ENCODE results near the gene IER5. TPM values are rescaled to one million over a fixed set of nuclear protein-coding genes. Genes with fewer than 3 reads are reported as not detected.

IER5 gene
- total and polyA plus RNA-seq, 9 of the 15 experiments (the other 6 are each of a cell fraction or from before 2014, with no cell fraction given) = 2.4 to 32.1 (median 12.0) TPM

DNA sequence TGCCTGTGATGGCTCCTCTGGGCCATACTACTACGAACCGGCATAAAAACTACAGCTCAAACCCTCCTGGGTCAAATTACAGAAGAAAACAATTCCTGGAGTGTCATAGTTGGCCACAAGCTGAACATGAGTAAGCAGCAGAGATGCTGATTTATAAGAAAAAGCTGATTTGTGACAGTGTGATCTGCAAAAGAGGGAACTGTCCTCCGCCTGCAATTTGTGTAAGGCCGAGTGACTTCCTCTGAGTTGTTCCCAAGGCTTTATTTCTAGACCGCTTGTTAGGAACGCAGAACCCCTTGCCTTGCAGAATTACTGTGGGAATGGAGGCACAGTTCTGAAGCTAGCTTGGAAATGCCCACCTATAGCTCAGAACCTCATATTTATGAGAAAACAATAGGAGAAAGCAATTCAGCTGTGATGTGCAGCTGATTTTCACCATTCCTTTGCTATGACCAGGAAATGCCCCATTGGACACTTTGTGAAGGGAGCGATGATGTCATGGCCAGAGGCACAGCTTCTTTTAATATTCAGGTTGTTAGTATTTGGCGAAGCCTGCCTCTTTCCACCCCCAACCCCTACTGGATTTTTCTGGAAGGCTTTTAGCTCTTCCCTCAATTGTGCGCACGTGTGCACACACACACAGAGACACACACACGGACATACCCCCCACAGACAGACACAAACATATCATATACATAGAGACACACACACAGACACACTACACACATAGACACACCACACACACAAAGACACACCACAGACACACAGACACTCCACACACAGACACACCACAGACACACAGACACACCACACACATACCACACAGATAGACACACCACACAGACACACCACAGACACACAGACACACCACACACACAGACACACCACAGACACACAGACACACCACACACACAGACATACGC, 47.6 kb downstream of the IER5 start (continued):
- TF ChIP-seq NFE2 (IDR thresholded peaks at IDR 0.05; ENCODE audit: low read depth) (0 out of 2 replicates have a peak, but pooled peaks have one; percentile 19), KAT7 (CRISPR knock-in tag; IDR thresholded peaks at IDR 0.05; ENCODE audit: borderline replicate concordance) (no peak), HOXB6 (CRISPR knock-in tag; IDR thresholded peaks at IDR 0.05; ENCODE audit: borderline replicate concordance) (no peak), NRF1 (conservative IDR thresholded peaks at IDR 0.05 in 1 of 2, IDR thresholded peaks at IDR 0.05 in 1 of 2) (no peak), MECOM (CRISPR knock-in tag; IDR thresholded peaks at IDR 0.05) (no peak), EHMT2 (IDR thresholded peaks at IDR 0.05) (peak; percentile 32; the same call in 1 of the 2 replicates), MEIS2 (IDR thresholded peaks at IDR 0.05; ENCODE audit: partially characterized antibody) (no peak), SPI1 (IDR thresholded peaks at IDR 0.05; ENCODE audit: borderline replicate concordance, low read depth, low read length) (peak; percentile 68; the same call in 1 of the 2 replicates), HEY1 (CRISPR knock-in tag; IDR thresholded peaks at IDR 0.05; ENCODE audit: borderline replicate concordance) (no peak)

DNA sequence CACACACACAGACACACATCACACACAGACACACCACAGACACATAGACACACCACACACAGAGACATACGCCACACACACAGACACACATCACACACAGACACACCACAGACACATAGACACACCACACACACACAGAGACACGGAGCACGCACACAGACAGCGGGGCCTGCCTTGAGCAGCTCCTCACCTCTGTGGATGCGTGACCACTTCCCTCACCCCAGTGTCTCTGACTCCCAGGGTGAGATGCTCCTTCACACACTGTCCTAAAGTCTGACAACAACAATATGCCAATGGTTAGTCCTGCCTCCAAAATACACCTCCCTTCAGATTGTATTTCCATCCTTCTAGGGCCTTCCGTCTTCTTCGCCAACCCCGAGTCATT, 48.2 kb downstream of the IER5 start:
- TF ChIP-seq KLF6 (CRISPR knock-in tag; IDR thresholded peaks at IDR 0.05; ENCODE audit: borderline replicate concordance) (no peak), FOSL1 (tag; conservative IDR thresholded peaks at IDR 0.05) (no peak), DPF2 (IDR thresholded peaks at IDR 0.05) (no peak), CTBP1 (IDR thresholded peaks at IDR 0.05; ENCODE audit: borderline replicate concordance) (0 out of 2 replicates have a peak, but pooled peaks have one; percentile 21), SIN3A (IDR thresholded peaks at IDR 0.05; ENCODE audit: borderline replicate concordance in 2 of 2, control insufficient read depth in 1 of 2, low read depth in 2 of 2, low read length in 2 of 2) (no peak), ZNF23 (CRISPR knock-in tag; IDR thresholded peaks at IDR 0.05) (no peak), ZNF3 (CRISPR knock-in tag; IDR thresholded peaks at IDR 0.05) (no peak), NFIC (IDR thresholded peaks at IDR 0.05) (0 out of 2 replicates have a peak, but pooled peaks have one; percentile 0), ZNF764 (CRISPR knock-in tag; IDR thresholded peaks at IDR 0.05; ENCODE audit: low read depth) (no peak)
- TF ChIP-seq, protein P1, sequence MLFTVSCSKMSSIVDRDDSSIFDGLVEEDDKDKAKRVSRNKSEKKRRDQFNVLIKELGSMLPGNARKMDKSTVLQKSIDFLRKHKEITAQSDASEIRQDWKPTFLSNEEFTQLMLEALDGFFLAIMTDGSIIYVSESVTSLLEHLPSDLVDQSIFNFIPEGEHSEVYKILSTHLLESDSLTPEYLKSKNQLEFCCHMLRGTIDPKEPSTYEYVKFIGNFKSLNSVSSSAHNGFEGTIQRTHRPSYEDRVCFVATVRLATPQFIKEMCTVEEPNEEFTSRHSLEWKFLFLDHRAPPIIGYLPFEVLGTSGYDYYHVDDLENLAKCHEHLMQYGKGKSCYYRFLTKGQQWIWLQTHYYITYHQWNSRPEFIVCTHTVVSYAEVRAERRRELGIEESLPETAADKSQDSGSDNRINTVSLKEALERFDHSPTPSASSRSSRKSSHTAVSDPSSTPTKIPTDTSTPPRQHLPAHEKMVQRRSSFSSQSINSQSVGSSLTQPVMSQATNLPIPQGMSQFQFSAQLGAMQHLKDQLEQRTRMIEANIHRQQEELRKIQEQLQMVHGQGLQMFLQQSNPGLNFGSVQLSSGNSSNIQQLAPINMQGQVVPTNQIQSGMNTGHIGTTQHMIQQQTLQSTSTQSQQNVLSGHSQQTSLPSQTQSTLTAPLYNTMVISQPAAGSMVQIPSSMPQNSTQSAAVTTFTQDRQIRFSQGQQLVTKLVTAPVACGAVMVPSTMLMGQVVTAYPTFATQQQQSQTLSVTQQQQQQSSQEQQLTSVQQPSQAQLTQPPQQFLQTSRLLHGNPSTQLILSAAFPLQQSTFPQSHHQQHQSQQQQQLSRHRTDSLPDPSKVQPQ (CRISPR knock-in tag; IDR thresholded peaks at IDR 0.05; ENCODE audit: borderline replicate concordance) = no peak
- BruUV-seq (replicated peaks) = no TSS peak
- Histone ChIP-seq H3K27me3 (ENCODE audit: control insufficient read depth in 2 of 2, insufficient read depth in 2 of 2, low read length in 2 of 2) (no peaks in the 10 kb centered on the region), H2AFZ (ENCODE audit: low read depth, low read length) (no peak overlapping the region), H3K4me2 (ENCODE audit: insufficient read depth, low read length) (no peak overlapping the region), H3K9ac (ENCODE audit: insufficient read depth in 1 of 2, low read depth in 2 of 2, low read length in 2 of 2) (no peak overlapping the region), H3K27ac (ENCODE audit: extremely low read depth, low read depth, low read length) (no peak overlapping the region), H3K36me3 (ENCODE audit: control insufficient read depth, insufficient read depth, low read length) (no peaks in the 10 kb centered on the region), H3K4me1 (replicated peaks in 1 of 2; ENCODE audit: control insufficient read depth in 2 of 2, insufficient read depth in 2 of 2, low read length in 2 of 2) (peaks cover 41% of the 10 kb centered on the region in 2 experiments), H3K9me3 (replicated peaks; ENCODE audit: control insufficient read depth, insufficient read depth, low read depth, low read length) (no peaks in the 10 kb centered on the region), H3K79me2 (ENCODE audit: control insufficient read depth, insufficient read depth, low read length) (no peaks in the 10 kb centered on the region), H3K9me1 (ENCODE audit: control insufficient read depth, insufficient read depth, low read length) (no peaks in the 10 kb centered on the region), H4K20me1 (replicated peaks; ENCODE audit: control insufficient read depth, insufficient read depth, low read length) (no peaks in the 10 kb centered on the region), H3K4me3 (no peak overlapping the region)
- no peak for ATAC-seq
- in situ Hi-C loops (cut with MboI) = loop anchor here (5.0 kb wide), 1 partner anchor 99 kb away; no protein-coding TSS in a partner anchor
- intact Hi-C loops (cut with micrococcal nuclease) = no loop called here
- CTCF ChIA-PET (ENCODE audit: low intra/inter-chr PET ratio) = interaction anchor here (0.5 kb wide), 1 partner anchor 622 kb away, joined by 3 read pairs; no protein-coding TSS in a partner anchor
- DNase-seq (ENCODE audit: extremely low read depth in 1 of 4, low spot score in 3 of 4) = no peak
- peak; percentile 87 for FAIRE-seq
- POLR2A ChIA-PET = interaction anchor here (1.5 to 2.6 kb wide), 4 partner anchors 10 to 255 kb away, joined by 4 to 11 read pairs (median 6); partner anchors contain the start of gene IER5
- 79% methylated on average over 8 of the region's 8 CpGs for WGBS (ENCODE audit: insufficient coverage, low coverage, missing lambda C conversion rate)
